ENCODE data around the gene ARHGAP26. TPM values are rescaled to one million over a fixed set of nuclear protein-coding genes. Genes with fewer than 3 reads are reported as not detected.

Gene ARHGAP26
- total RNA-seq, 1 experiment from 2014 or later = 34.5 TPM

DNA sequence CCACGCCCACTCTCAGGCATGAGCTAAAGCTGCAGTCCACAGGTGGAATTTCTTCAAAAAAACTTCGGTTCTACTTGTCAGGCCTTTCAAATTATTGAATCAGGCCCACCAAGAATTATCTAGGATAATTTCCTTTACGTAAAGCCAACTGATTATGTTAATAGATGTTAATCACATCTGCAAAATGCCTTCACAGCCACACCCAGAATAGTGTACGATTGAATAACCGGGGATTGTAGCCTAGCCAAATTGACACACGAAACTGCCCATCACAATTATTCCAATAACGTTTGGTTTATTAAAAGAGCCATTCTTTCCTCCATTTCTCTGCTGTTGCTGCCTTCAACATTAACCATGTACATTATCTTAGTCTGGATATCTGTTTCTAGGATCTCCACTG is 484.6 kb downstream of the ARHGAP26 start:
- Histone ChIP-seq H3K79me2 (ENCODE audit: insufficient read depth, low read length) (no peaks in the 10 kb centered on the region), H3K9me3 (ENCODE audit: control insufficient read depth in 1 of 2, insufficient read depth in 1 of 2, low read depth in 1 of 2, low read length in 2 of 2) (no peaks in the 10 kb centered on the region), H2AFZ (ENCODE audit: low read depth, low read length, poor library complexity, severe bottlenecking) (no peak overlapping the region), H3K36me3 (ENCODE audit: control insufficient read depth in 1 of 2, insufficient read depth in 2 of 2, low read length in 2 of 2) (no peaks in the 10 kb centered on the region), H3K4me2 (ENCODE audit: low read length) (no peak overlapping the region), H4K20me1 (ENCODE audit: insufficient read depth) (no peaks in the 10 kb centered on the region), H3K4me1 (ENCODE audit: control insufficient read depth in 1 of 2, insufficient read depth in 2 of 2, low read length in 2 of 2) (peaks cover 0 to 5% of the 10 kb centered on the region in 2 experiments; a peak in 1 of 4 replicates), H3K27ac (ENCODE audit: low read depth, low read length) (no peak overlapping the region), H3K9me2 (ENCODE audit: insufficient read depth) (no peaks in the 10 kb centered on the region), H3K27me3 (ENCODE audit: insufficient read depth, low read length) (no peaks in the 10 kb centered on the region), H3K4me3 (replicated peaks in 1 of 2; ENCODE audit: low read depth in 1 of 2, low read length in 2 of 2) (no peak overlapping the region), H3K9ac (ENCODE audit: low read length) (no peak overlapping the region)
- DNase-seq (ENCODE audit: low read depth, low spot score) (no peak), ATAC-seq (no peak)
- TF ChIP-seq POLR2AphosphoS5 (IDR thresholded peaks at IDR 0.05; ENCODE audit: low read depth, low read length) (no peak), ZBTB33 (IDR thresholded peaks at IDR 0.05; ENCODE audit: extremely low read depth, insufficient replicate concordance, low read length) (no peak), YY1 (IDR thresholded peaks at IDR 0.05; ENCODE audit: extremely low read depth, insufficient replicate concordance, low read depth, low read length) (no peak), REST (IDR thresholded peaks at IDR 0.05; ENCODE audit: low read depth) (no peak), TCF7L2 (IDR thresholded peaks at IDR 0.05; ENCODE audit: borderline replicate concordance, extremely low read depth, insufficient read depth, insufficient read length) (no peak), ZNF274 (IDR thresholded peaks at IDR 0.05; ENCODE audit: low read depth, low read length) (no peak), SRF (IDR thresholded peaks at IDR 0.05; ENCODE audit: low read depth) (no peak), MAX (IDR thresholded peaks at IDR 0.05) (no peak), FOSL1 (IDR thresholded peaks at IDR 0.05; ENCODE audit: low read depth) (no peak)
- TF ChIP-seq, protein P1, sequence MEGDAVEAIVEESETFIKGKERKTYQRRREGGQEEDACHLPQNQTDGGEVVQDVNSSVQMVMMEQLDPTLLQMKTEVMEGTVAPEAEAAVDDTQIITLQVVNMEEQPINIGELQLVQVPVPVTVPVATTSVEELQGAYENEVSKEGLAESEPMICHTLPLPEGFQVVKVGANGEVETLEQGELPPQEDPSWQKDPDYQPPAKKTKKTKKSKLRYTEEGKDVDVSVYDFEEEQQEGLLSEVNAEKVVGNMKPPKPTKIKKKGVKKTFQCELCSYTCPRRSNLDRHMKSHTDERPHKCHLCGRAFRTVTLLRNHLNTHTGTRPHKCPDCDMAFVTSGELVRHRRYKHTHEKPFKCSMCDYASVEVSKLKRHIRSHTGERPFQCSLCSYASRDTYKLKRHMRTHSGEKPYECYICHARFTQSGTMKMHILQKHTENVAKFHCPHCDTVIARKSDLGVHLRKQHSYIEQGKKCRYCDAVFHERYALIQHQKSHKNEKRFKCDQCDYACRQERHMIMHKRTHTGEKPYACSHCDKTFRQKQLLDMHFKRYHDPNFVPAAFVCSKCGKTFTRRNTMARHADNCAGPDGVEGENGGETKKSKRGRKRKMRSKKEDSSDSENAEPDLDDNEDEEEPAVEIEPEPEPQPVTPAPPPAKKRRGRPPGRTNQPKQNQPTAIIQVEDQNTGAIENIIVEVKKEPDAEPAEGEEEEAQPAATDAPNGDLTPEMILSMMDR (IDR thresholded peaks at IDR 0.05 in 2 of 3, conservative IDR thresholded peaks at IDR 0.05 in 1 of 3; ENCODE audit: borderline replicate concordance in 1 of 3, insufficient read depth in 1 of 3, low read depth in 2 of 3, low read length in 2 of 3) = no peak
- RAD21 ChIA-PET (ENCODE audit: low non-redundant PET in 1 of 2, low total read pairs in 2 of 2, uncharacterized antibody in 2 of 2, unreplicated experiment in 2 of 2) = no interaction called here
- BruUV-seq (replicated peaks) = no TSS peak
- CTCF ChIA-PET = no interaction called here
- POLR2A ChIA-PET = no interaction called here
- intact Hi-C loops (cut with micrococcal nuclease) = no loop called here
